Measurements from ENCODE around the gene RASGRP1.

GRCh38 chr15:38522922-38523321, 41.7 kb downstream of the RASGRP1 start:
- TF ChIP-seq EZH2 (IDR thresholded peaks at IDR 0.05) (no peak), MAX (IDR thresholded peaks at IDR 0.05) (no peak), CTCF (IDR thresholded peaks at IDR 0.05 in 2 of 3, conservative IDR thresholded peaks at IDR 0.05 in 1 of 3; ENCODE audit: borderline replicate concordance in 1 of 3, insufficient read depth in 1 of 3, low read depth in 2 of 3, low read length in 2 of 3) (no peak)

Measured in HCT116 (cell line).